A549 treated with GW870086 at 1 μM for 4 hours (cell line): ENCODE measurements around the gene ETV7. TPM values are rescaled to one million over a fixed set of nuclear protein-coding genes. Genes with fewer than 3 reads are reported as not detected.

Experiments
- total RNA-seq: library from RNA; stranded (reverse); fragments of 200-300 nt; extraction: Qiagen RNA extraction; gene quantifications from 5 replicates; pipeline ENCODE4 v1.2.3, GENCODE V29; 2022; ENCODE audit warnings: low read depth

ETV7 gene
- total RNA-seq: 0.15 to 0.29 TPM (median 0.18 TPM) in 3 of 5 replicates, not detected in the others

DNA sequence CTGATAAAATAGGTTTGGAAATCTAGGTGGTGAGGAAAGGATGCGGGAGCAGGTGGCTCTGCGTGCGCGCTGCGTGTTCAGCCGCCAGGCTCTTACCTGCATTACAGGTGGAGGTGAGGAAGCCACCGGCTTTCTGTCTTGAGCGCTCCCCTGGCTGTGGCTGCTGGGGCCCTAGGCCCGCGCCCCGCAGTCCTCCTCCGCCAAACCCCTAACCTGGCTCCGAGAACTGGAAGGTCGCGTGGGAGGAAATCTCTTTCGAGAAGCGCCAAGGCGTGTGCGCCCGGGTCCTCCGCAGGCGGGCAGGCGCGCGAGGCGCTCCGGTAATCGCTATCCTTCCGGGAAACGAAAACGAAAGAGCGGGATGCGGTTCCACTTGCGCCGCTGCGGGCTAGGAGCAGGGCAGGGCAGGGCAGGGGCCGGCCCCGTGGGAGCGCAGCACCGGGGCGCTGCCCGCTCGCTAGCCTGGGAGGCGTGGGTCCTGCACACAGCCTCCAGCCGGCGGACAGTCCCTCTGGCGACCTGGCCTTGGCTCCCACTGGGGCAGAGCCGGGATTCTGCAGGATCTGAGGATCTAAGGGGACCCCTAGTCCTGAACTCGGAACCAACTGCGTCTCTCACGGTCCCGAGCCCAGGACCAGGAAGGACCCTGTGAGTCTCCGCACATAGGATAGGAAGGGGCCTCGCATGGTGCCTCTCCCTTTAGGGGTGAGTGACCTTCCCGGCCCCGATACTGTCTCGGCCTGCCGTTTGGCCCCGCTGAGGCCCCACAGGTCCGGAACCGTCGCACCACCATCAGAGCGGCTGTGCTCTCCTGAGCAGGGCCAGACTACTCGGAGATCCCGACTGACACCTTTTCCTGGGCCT lies at the start of gene ETV7:
ETV7 (minus strand) TSS at position 230 of the 864 bp plus-strand sequence; CDS start at position 102, 128 bp downstream.

DNA sequence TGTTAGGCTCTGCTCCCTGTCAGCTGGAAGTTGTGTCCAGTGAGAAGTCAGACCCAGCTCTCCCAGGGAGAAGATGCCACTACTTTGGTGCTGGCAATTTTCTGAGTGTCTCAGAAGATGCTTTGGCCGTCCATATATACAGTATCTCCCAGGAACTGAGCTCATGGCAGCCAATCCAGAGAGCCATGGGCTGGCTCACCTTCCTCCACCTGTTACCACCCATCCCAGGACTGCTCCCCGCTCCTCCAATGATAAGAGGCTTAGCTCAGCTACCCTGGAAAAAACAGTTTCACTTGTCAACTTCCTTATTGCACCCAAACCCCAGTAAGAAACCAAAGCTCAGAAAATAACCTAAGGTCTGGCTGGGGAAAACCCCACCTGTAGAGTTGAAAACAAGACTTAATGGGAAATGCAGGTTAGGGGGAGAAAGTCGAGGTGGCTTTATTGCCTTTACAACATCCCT lies 50.7 kb downstream of the ETV7 start, which contains the start of gene BNIP5:
BNIP5 (minus strand) TSS at position 110 of the 463 bp plus-strand sequence. CDS start 6,198 bp downstream, outside the sequence.

Other genes starting within 250 kb of the ETV7 start
- gene BRPF3, start 190.9 kb downstream of the ETV7 start, total RNA-seq: 8.4 to 10.5 TPM (median 9.6 TPM) in 5 replicates
- gene PNPLA1, start 117.6 kb downstream of the ETV7 start, total RNA-seq: not detected in 5 replicates
- gene BNIP5, start 50.8 kb downstream of the ETV7 start, total RNA-seq: 0.06 TPM in 1 of 5 replicates, not detected in the others
- gene PXT1, start 55.2 kb upstream of the ETV7 start, total RNA-seq: not detected in 5 replicates
- gene KCTD20, start 55.3 kb upstream of the ETV7 start, total RNA-seq: 15.1 to 19.7 TPM (median 18.1 TPM) in 5 replicates
- gene STK38, start 159.8 kb upstream of the ETV7 start, total RNA-seq: 15.5 to 16.9 TPM (median 15.9 TPM) in 5 replicates
- 470 to 652 TPM (median 494 TPM) in 5 replicates for gene SRSF3, start 206.7 kb upstream of the ETV7 start, total RNA-seq